ENCODE results near the gene C3orf49.

C3orf49 gene

GRCh38 chr3:63860776-63861175, 41.7 kb downstream of the C3orf49 start:
- TF ChIP-seq RAD21 (IDR thresholded peaks at IDR 0.05; ENCODE audit: low read depth) (no peak), ZBTB7A (IDR thresholded peaks at IDR 0.05; ENCODE audit: low read depth) (no peak), EP300 (IDR thresholded peaks at IDR 0.05; ENCODE audit: borderline replicate concordance) (no peak), CEBPB (IDR thresholded peaks at IDR 0.05) (no peak), EGR1 (IDR thresholded peaks at IDR 0.05) (no peak), MAX (IDR thresholded peaks at IDR 0.05) (no peak), TCF12 (IDR thresholded peaks at IDR 0.05; ENCODE audit: low read depth) (no peak), TEAD4 (IDR thresholded peaks at IDR 0.05) (no peak), NFIC (IDR thresholded peaks at IDR 0.05) (no peak), YY1 (IDR thresholded peaks at IDR 0.05; ENCODE audit: low read depth) (no peak), FOXM1 (IDR thresholded peaks at IDR 0.05; ENCODE audit: borderline replicate concordance, low read depth) (no peak), REST (IDR thresholded peaks at IDR 0.05; ENCODE audit: low read depth) (no peak), TAF1 (IDR thresholded peaks at IDR 0.05; ENCODE audit: low read depth) (no peak), CREB1 (IDR thresholded peaks at IDR 0.05; ENCODE audit: low read depth) (no peak)
- TF ChIP-seq, protein P1, sequence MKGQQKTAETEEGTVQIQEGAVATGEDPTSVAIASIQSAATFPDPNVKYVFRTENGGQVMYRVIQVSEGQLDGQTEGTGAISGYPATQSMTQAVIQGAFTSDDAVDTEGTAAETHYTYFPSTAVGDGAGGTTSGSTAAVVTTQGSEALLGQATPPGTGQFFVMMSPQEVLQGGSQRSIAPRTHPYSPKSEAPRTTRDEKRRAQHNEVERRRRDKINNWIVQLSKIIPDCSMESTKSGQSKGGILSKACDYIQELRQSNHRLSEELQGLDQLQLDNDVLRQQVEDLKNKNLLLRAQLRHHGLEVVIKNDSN (IDR thresholded peaks at IDR 0.05): no peak

DNA sequence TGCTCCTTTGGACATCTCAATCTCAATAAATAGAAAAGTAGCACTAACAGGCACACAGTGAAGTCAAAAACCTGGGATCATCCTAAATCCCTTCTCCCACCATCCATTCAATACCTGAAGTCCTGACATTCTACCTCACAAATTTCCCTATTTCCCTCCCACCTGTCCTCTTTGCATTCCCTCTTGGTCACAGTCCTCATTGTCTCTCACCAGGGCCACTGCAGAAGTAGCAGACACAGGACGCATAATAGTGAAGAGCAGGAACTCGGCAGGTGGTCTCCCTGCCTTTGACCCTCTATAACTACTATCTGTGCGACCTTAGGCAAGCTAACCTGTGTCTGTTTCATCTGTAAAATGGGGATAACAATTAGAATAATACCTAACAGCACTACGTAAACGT, 42.2 kb downstream of the C3orf49 start:
- TF ChIP-seq MAX (IDR thresholded peaks at IDR 0.05): no peak
- TF ChIP-seq ZBTB7A (IDR thresholded peaks at IDR 0.05; ENCODE audit: low read depth): no peak
- TF ChIP-seq EP300 (IDR thresholded peaks at IDR 0.05; ENCODE audit: borderline replicate concordance): no peak
- TF ChIP-seq REST (IDR thresholded peaks at IDR 0.05; ENCODE audit: low read depth): no peak
- no peak for TF ChIP-seq CREB1 (IDR thresholded peaks at IDR 0.05; ENCODE audit: low read depth)
- TF ChIP-seq TAF1 (IDR thresholded peaks at IDR 0.05; ENCODE audit: low read depth): no peak
- no peak for TF ChIP-seq NFIC (IDR thresholded peaks at IDR 0.05)

DNA sequence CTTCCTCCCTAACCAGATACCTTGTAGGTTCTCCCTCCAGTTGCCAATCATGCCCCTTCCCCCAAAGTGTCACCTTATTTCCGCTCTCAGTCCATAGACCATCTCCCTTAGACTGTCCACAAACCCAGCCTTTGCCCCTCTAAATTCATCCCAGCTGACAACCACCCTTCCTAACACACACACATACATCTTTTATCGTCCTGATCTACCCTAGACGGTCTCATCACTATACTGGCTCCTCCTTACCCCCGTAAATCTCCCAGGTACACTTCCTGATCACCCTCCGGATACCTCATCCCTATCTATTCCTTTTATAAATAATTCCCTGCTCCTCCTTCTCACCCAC, 43.7 kb downstream of the C3orf49 start:
- TF ChIP-seq MAX (IDR thresholded peaks at IDR 0.05) (no peak), RAD21 (IDR thresholded peaks at IDR 0.05; ENCODE audit: low read depth) (no peak), FOXM1 (IDR thresholded peaks at IDR 0.05; ENCODE audit: borderline replicate concordance, low read depth) (no peak), NFIC (IDR thresholded peaks at IDR 0.05) (no peak), YY1 (IDR thresholded peaks at IDR 0.05; ENCODE audit: low read depth) (no peak), REST (IDR thresholded peaks at IDR 0.05; ENCODE audit: low read depth) (no peak), EGR1 (IDR thresholded peaks at IDR 0.05) (no peak), EP300 (IDR thresholded peaks at IDR 0.05; ENCODE audit: borderline replicate concordance) (no peak), TAF1 (IDR thresholded peaks at IDR 0.05; ENCODE audit: low read depth) (no peak), ZBTB7A (IDR thresholded peaks at IDR 0.05; ENCODE audit: low read depth) (no peak), CREB1 (IDR thresholded peaks at IDR 0.05; ENCODE audit: low read depth) (no peak), TCF12 (IDR thresholded peaks at IDR 0.05; ENCODE audit: low read depth) (no peak), CEBPB (IDR thresholded peaks at IDR 0.05) (no peak), TEAD4 (IDR thresholded peaks at IDR 0.05) (no peak)
- TF ChIP-seq, protein P1 (IDR thresholded peaks at IDR 0.05): no peak

GRCh38 chr3:63863150-63864007, 44.3 kb downstream of the C3orf49 start, which contains the start of the genes ATXN7 and THOC7:
Gene ATXN7 (plus strand): TSS chr3:63863867. CDS start chr3:63912599, 48,732 bp downstream.
Gene THOC7 (minus strand): TSS chr3:63863805. CDS start chr3:63863790, 15 bp downstream.
- TF ChIP-seq ZBTB7A (IDR thresholded peaks at IDR 0.05; ENCODE audit: low read depth) (peak; percentile 60; the same call in 1 of the 2 replicates), YY1 (IDR thresholded peaks at IDR 0.05; ENCODE audit: low read depth) (peak; percentile 79), EP300 (IDR thresholded peaks at IDR 0.05; ENCODE audit: borderline replicate concordance) (peak; percentile 10; the same call in 1 of the 2 replicates), TCF12 (IDR thresholded peaks at IDR 0.05; ENCODE audit: low read depth) (no peak), NFIC (IDR thresholded peaks at IDR 0.05) (no peak), TAF1 (IDR thresholded peaks at IDR 0.05; ENCODE audit: low read depth) (peak; percentile 27), MAX (IDR thresholded peaks at IDR 0.05) (peak; percentile 41; the same call in 1 of the 2 replicates)
- TF ChIP-seq, protein P1 (IDR thresholded peaks at IDR 0.05): no peak

All from Ishikawa (cell line).